GM19025 (cell line): ENCODE results near the gene OR3A2.
"Not testable (repeated sequence)": the region's sequence is repeated elsewhere in the genome, so short reads cannot be mapped to it uniquely, and the experiment has no call there.

Source experiments
- ATAC-seq: cut with Tn5 transposase; IDR thresholded peaks from one replicate; pipeline ENCODE4 v1.9.1; 2021; ENCODE audit warnings: mild to moderate bottlenecking, low read depth, moderate library complexity; ENCODE audit not compliant: unreplicated experiment

The OR3A2 gene

GRCh38 chr17:3295632-3296031, 90.5 kb downstream of the OR3A2 start:
- no peak for ATAC-seq

- not testable (repeated sequence) for ATAC-seq
These were observed 92.6 kb downstream of the OR3A2 start for GRCh38 chr17:3293548-3293947.

DNA sequence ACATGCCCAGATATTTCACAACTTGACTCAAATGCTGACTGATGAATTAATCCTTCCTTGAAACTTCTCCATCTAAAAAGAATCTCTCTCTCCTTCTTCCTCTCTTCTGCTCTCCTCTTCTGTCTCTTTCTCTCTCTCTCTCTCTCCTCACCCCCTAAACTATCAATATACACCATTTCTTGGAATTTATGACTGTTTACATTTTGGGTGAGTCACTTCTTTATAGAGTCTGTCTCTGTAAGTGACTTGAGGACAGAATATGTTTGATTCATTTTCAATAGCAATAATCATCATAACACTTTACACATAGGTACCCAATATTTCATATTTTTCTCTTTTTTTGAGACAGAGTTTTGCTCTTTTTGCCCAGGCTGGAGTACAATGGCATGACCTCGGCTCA, 103.2 kb downstream of the OR3A2 start:
- ATAC-seq = no peak

DNA sequence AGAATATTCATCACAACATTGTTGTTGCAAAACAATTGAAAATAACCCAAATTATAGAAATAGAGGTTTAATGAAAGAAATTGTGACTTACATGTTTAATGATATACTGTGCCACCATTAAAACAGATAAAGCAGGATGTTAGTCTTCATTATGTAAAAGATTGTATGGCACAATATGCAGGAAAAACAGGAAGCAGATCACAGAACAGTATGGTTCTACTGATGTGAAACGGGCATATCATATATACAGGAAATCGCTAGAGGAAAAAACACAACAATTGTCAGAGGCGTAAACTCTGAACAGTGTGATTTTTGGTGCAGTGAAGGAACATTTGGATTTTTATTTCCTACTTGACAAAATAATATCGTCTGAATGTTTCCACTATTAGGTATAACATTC, 110.0 kb downstream of the OR3A2 start:
- ATAC-seq = no peak

DNA sequence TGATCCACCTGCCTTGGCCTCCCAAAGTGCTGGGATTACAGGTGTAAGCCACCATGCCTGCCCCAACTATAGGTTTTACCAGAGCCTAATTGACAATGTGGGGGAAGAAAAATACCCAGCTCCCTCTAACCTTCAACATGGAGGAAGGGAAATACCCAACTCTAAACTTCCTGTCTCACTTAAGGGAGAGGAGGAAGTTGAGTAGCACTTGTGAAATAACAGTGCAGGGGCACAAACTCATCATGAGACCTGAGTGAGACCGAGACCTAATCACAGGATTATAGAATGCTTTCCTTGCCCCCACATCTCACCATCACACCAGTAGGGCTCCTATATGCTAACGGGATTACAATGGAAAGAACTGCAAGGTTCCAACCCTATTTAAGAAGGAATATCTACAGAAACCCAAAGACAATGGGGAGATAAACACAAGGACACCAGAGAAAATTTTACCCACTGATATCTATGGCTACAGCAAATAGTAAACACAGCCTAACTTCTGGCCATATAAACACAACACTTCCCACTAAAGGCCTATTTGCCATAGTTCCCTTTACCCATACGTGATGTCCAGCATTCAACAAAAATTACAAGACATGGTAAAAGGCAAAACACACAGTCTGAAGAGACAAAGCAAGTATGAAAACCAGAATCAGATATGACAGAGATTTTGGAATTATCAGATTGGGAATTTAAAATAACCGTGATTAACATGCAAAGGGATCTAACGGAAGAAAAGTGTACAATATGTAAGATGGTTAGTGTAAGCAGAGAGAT, 114.8 kb downstream of the OR3A2 start:
- ATAC-seq = no peak

- no peak for ATAC-seq
These were observed 125.5 kb downstream of the OR3A2 start for GRCh38 chr17:3260600-3260999.

DNA sequence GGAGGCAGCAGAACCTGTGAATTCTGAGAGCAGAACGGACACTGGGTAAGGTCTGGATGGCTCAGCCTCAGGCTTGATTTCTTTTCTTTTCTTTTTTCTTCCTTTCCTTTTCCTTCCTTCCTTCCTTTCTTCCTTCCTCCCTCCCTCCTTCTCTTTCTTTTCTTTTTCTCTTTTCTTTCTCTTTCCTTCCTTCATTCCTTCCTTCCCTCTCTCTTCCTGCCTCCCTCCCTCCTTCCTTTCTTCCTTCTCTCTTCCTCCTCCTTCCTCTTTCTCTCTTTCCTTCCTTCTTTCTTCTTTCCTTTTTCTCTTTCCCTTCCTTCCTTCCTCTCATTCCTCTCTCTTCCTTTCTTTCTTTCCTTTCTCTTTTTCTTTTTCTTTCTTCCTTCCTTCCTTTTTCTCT, 125.9 kb downstream of the OR3A2 start:
- ATAC-seq = no peak

GRCh38 chr17:3256575-3256974, 129.5 kb downstream of the OR3A2 start:
- ATAC-seq = no peak

GRCh38 chr17:3249013-3249412, 137.1 kb downstream of the OR3A2 start:
- not testable (repeated sequence) for ATAC-seq

DNA sequence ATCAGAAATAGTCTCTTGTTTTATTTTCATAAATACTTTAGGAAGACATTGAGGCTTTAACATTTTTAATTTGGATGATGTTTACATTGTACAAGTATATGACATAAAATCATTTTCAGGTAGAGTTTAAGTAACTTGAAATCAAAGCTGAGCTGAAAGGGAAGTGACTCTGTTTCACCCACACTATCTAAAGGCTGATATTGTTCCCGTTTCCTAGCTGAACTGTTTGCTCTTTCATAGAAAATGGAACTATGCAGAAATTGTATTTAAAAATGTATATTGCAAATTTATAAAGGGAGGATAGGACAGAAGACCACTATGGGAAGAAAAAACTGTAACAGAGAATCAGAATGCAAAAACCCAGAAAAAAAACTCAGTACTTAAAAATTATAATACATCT, 141.3 kb downstream of the OR3A2 start:
- ATAC-seq = not testable (repeated sequence)

GRCh38 chr17:3241044-3241443, 145.1 kb downstream of the OR3A2 start:
- not testable (repeated sequence) for ATAC-seq

DNA sequence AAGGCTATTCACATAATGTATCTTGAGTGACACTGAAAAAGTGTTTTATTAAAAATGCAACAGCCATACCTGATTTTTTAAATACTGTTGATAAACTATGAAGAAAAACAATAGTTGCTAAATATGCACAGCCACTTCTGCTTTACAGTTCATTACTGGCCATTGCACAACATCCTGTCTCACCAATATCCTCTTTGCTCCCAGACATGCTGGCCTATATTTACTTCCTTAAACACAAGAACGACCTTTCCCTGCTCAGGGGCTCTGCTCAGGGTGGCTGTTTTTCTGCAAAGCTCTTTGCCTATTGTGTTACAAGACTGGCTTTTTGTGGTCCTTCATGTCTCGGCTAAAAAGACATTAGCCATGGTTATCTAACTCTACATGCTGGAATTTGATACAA, 147.4 kb downstream of the OR3A2 start:
- ATAC-seq = not testable (repeated sequence)

GRCh38 chr17:3232300-3232699, 153.8 kb downstream of the OR3A2 start:
- ATAC-seq = not testable (repeated sequence)
